Right kidney (tissue), 1 donor: ENCODE measurements around the gene MAGI1.

Experiments used
- DNase-seq: peaks from one replicate; pipeline ENCODE4 v3.0.0-alpha.2; 2016

The MAGI1 gene

GRCh38 chr3:65706776-65707568 lies 331.7 kb downstream of the MAGI1 start:
- DNase-seq = no peak

DNA sequence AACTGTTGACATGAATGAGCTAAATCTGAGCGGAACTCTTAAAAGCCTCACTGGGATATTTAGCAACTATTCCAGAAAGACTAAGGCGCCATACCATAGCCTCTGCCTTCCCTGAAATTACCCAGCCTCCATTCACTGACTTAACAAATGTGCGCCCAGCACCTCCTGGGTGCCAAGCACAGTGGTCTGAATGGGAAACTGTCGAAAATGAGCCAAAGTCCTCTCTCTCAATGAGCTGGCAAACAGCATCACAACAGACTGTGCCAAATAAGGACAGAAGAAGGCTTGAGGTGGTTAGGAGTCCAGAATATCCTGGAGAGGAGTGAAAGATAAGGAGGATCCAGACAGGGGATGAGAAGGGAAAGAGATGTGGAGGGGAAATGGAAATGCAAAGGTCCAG lies 332.4 kb downstream of the MAGI1 start:
- no peak for DNase-seq

DNA sequence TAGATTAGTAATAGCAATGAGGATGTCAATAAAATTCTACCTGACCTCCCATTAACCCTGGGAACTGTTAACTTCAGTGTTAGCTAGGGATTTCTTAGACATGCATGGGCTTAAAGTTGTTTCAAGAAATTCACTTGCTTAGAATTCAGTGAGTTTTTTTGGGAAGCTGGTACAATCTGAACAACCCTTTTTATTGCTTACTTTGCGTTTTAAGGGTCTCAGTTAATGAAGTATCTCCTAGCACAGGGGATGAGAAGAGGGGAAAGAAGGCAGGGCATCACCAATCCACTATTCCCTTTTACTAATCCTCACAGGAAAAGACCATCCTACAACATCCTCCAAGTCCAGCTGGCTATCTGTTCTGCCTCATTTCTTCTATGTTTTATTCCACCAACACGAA lies 334.9 kb downstream of the MAGI1 start:
- no peak for DNase-seq

DNA sequence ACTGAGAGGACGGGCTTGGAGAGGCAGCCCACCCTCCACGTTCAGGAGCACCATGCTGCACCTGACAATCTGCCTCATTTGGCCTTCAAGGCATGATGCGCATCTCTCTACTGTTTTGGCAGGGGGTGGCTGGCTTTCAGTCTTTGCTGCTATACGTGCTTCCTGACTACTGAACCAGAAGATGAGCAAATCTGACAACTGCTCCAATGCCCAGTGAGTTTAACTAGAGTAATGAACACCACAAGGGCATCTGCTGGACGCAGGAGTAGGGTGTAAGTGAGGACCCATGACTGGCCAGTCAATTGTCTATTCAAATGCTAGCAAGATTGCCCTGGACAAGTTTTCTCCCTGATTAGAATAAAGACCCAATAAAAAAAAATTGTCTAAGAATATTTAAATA lies 335.7 kb downstream of the MAGI1 start:
- DNase-seq = no peak

DNA sequence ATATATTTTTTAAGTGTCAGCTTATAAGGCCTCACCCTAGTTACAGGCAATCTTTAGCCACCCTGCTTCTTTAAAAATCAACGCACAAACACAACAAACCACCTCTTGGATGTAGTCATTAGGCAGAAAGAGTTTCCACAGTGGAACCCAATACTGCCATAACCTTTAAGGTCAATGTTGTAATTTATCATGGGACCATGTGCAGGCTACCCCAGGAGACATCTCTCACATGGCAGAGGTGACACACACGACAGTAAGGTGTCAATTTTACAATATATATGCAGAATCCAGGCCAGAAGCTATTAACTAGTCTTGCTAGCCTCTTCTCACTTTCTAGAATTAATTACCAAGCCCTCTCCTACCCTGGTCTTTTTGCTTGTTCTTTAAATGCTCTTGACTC lies 336.5 kb downstream of the MAGI1 start:
- DNase-seq = peak; percentile 13

- no peak for DNase-seq
Observed at GRCh38 chr3:65701516-65701915, 337.2 kb downstream of the MAGI1 start.

- no peak for DNase-seq
Observed at GRCh38 chr3:65689436-65689835, 349.3 kb downstream of the MAGI1 start.

DNA sequence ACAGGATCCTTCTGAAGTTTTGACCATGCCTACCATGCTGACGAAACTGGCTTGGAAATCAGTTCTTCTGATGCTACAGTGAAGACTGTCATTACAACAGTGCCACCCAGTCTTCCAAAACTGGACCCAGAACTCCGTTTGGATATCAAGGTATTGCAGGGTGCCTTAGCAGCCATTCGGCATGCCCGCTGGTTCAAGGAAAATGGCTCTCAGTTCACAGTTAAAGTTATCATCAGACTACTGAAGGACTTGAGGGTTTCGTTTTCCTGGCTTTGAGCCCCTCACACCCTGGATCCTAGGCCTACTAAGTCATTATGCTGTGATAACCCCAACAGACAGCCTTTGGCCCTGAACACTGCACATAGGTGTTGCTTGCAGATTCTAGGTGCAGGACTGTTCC lies 351.0 kb downstream of the MAGI1 start:
- DNase-seq = no peak

GRCh38 chr3:65685621-65686235 lies 353.0 kb downstream of the MAGI1 start:
- no peak for DNase-seq

DNA sequence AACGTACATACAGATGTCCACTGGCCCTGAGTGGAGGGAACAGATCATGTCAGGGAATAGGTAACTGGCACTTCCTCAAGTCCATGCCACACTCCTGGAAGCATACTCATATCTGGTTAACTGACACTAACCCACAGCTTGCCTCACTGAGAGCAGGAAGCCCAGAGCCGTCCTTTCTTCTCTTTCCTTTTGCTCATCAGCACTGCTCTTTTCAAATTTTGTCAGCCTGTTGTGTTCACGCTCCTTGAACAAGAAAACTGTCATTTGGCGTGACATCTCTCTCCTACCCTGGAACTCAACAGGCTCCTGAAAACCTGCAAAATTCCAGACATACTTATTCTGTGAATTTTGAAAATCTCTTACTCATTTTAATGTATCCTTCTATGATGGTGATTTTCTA lies 360.2 kb downstream of the MAGI1 start:
- DNase-seq = no peak

DNA sequence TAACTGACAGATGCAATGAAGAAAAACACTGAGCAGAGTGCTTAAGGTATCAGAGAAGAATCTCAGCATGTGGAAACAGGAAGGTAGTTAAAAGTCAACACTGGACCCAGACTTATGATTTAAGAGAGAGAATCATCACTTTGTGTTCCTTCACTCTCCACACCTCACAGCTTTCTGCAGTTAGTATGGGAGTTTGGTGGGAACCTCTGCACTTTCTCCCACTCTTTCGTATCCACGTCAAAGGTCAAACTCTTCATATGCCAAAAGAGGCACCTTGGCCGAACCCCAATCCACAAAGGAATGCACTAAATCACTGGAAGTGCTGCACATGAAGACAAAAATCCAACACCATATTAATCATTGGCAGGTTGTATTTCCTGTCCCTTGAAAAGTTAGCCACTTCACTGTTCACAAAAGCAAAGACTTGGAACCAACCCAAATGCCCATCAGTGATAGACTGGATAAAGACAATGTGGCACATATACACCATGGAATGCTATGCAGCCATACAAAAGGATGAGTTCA lies 361.2 kb downstream of the MAGI1 start:
- DNase-seq = no peak

DNA sequence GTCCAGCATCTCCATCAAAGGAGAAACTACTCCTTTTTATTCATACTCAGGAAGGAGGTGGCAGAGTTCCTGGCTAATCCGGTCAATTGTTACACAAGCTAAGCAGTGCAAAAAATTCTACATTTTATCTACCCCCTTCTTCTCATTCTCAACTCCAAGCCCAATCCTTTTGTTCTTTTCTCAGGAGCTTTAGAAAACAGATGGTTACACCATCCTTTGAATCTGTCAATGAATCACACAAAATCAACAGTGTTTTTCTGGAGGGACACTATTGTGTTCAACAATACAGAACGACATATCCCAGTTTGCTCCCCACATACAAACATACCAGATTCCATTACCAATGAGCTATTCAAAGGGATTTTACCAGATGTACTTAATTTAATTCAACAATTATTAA lies 362.1 kb downstream of the MAGI1 start:
- DNase-seq = no peak

DNA sequence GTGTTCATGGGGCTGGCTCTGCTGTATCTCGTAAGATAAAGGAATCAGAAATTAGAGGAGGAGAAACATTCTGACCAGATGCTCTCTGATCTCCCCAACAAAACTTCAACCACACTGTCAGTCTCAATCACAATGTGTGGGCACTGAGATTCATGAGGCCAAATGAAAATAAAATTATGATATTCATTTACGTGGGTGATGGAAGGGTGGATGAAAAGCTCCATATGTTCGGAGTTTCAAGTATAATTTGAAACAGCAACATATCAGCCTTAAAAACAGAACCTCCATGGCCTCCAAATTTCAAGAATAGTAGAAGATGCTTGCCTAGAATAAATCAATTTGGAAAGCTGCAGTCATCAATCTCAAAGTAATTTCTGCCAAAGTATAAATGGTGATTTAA lies 363.7 kb downstream of the MAGI1 start:
- no peak for DNase-seq

DNA sequence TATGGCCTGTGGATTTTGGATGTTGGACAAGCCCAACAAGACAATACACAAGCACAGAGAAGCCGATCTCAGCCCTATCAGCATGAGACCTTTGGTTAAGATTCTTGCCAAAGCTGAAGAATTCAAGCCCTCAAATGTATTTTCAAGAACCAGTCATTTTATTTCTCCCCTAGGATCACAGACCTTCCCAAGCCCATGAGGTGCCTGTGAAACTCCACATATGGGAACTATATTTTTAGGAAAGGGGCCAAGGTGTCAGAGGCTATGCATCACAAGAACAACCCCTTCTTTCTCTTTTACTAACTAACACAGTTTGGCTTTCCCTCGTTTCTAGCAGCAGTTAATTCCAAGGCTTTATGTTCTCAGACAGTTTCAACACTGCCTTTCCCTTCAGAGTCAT lies 364.5 kb downstream of the MAGI1 start:
- DNase-seq = no peak

GRCh38 chr3:65672871-65673815 lies 365.6 kb downstream of the MAGI1 start:
- DNase-seq = peak; percentile 7

DNA sequence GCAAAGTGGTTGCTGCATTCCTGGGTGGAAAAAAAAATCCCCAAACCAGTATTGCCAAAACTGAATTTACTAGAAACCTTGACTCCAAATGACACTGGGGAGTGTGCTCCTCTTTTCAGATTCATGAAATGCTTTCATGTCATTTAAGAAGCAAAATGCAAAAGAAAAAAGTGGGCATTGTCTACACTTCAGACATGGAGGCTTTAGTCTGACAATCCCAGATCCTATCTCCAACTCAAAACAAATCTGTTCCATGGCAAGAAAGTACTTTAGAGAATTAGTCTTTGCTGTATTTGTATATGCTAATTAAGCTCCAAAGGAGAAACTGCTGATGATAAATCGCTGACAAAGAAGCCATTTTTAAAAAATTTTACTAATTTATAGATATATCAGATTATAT lies 366.7 kb downstream of the MAGI1 start:
- DNase-seq = no peak

- DNase-seq = no peak
Observed at GRCh38 chr3:65671004-65671403, 367.7 kb downstream of the MAGI1 start.

- DNase-seq = no peak
Observed at GRCh38 chr3:65669163-65669875, 369.4 kb downstream of the MAGI1 start.

GRCh38 chr3:65667963-65668362 lies 370.8 kb downstream of the MAGI1 start:
- no peak for DNase-seq

DNA sequence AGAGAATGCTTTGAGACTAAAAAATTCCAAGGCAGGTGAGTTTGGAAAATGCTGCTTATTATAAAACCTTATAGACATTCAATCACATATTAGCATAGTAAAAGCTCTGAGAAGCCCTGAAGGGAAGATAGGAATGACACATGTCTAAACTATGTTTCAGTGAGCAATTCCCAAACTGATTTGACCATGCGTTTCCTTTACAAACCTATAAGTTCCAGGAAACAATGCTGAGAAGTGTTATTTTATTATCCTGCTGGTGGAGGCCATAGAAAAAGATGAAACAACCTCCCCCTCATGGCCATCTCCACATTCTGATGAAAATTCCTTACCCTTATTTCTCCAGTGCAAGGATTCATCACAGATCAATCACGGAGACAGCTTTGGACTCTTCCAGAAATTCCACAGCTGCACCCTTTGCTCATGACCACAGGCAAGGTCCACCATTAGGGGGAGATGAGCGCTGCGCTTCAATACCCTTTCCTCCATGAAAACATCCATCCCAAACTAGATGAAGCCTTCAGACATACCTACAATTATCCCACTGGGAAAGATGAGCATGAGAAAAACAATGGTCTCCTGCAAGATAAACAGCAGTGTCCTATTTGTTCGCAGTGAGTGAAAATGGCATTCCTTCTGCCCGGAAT lies 372.1 kb downstream of the MAGI1 start:
- no peak for DNase-seq

- DNase-seq = no peak
Observed at GRCh38 chr3:65665915-65666314, 372.8 kb downstream of the MAGI1 start.

- no peak for DNase-seq
Observed at GRCh38 chr3:65664931-65665330, 373.8 kb downstream of the MAGI1 start.
